ENCODE measurements around the gene TANGO6. TPM values are rescaled to one million over a fixed set of nuclear protein-coding genes. Genes with fewer than 3 reads are reported as not detected.

Gene TANGO6
- total RNA-seq, 1 donor = 38.0 TPM

GRCh38 chr16:68859828-68860227 lies 16.5 kb downstream of the TANGO6 start:
- no peak for TF ChIP-seq CTCF (IDR thresholded peaks at IDR 0.05; ENCODE audit: extremely low read depth, low read depth, low read length)
- Histone ChIP-seq H3K36me3 (ENCODE audit: insufficient read depth, low read length) (peaks cover 23% of the 10 kb centered on the region), H3K27ac (ENCODE audit: low read depth, low read length) (no peak overlapping the region), H2AFZ (ENCODE audit: low read length) (no peak overlapping the region), H3K4me1 (ENCODE audit: insufficient read depth, low read length) (no peaks in the 10 kb centered on the region), H3K79me2 (ENCODE audit: insufficient read depth, low read length) (peaks cover 37% of the 10 kb centered on the region), H4K20me1 (ENCODE audit: insufficient read depth, low read length) (no peaks in the 10 kb centered on the region), H3K4me2 (ENCODE audit: insufficient read depth, low read length) (no peak overlapping the region), H3K4me3 (ENCODE audit: insufficient read depth, low read length) (no peak overlapping the region), H3K27me3 (ENCODE audit: insufficient read depth, low read length) (no peaks in the 10 kb centered on the region), H3K9me3 (ENCODE audit: low read depth, low read length) (no peaks in the 10 kb centered on the region)
- no peak for DNase-seq (ENCODE audit: insufficient read length, low spot score, missing footprints)

GRCh38 chr16:68860978-68861892 lies 17.9 kb downstream of the TANGO6 start:
- Histone ChIP-seq H2AFZ (ENCODE audit: low read length) (no peak overlapping the region), H3K79me2 (ENCODE audit: insufficient read depth, low read length) (peaks cover 32% of the 10 kb centered on the region), H3K4me2 (ENCODE audit: insufficient read depth, low read length) (no peak overlapping the region), H3K4me3 (ENCODE audit: insufficient read depth, low read length) (no peak overlapping the region), H4K20me1 (ENCODE audit: insufficient read depth, low read length) (no peaks in the 10 kb centered on the region), H3K4me1 (ENCODE audit: insufficient read depth, low read length) (no peaks in the 10 kb centered on the region), H3K27me3 (ENCODE audit: insufficient read depth, low read length) (no peaks in the 10 kb centered on the region), H3K36me3 (ENCODE audit: insufficient read depth, low read length) (peaks cover 23% of the 10 kb centered on the region), H3K9me3 (ENCODE audit: low read depth, low read length) (no peaks in the 10 kb centered on the region), H3K27ac (ENCODE audit: low read depth, low read length) (no peak overlapping the region)
- TF ChIP-seq CTCF (IDR thresholded peaks at IDR 0.05; ENCODE audit: extremely low read depth, low read depth, low read length) = no peak
- DNase-seq (ENCODE audit: insufficient read length, low spot score, missing footprints) = no peak

- H3K4me1 ChIP-seq (ENCODE audit: insufficient read depth, low read length) = no peaks in the 10 kb centered on the region
- no peak overlapping the region for H3K4me2 ChIP-seq (ENCODE audit: insufficient read depth, low read length)
- H3K79me2 ChIP-seq (ENCODE audit: insufficient read depth, low read length) = no peaks in the 10 kb centered on the region
- no peak overlapping the region for H2AFZ ChIP-seq (ENCODE audit: low read length)
- no peak overlapping the region for H3K4me3 ChIP-seq (ENCODE audit: insufficient read depth, low read length)
- no peaks in the 10 kb centered on the region for H3K9me3 ChIP-seq (ENCODE audit: low read depth, low read length)
- DNase-seq (ENCODE audit: insufficient read length, low spot score, missing footprints) = no peak
- no peak for TF ChIP-seq CTCF (IDR thresholded peaks at IDR 0.05; ENCODE audit: extremely low read depth, low read depth, low read length)
- no peaks in the 10 kb centered on the region for H3K27me3 ChIP-seq (ENCODE audit: insufficient read depth, low read length)
- peaks cover 18% of the 10 kb centered on the region for H3K36me3 ChIP-seq (ENCODE audit: insufficient read depth, low read length)
- H3K27ac ChIP-seq (ENCODE audit: low read depth, low read length) = no peak overlapping the region
- H4K20me1 ChIP-seq (ENCODE audit: insufficient read depth, low read length) = no peaks in the 10 kb centered on the region
These were observed 23.6 kb downstream of the TANGO6 start for GRCh38 chr16:68866933-68867332.

GRCh38 chr16:68869492-68870088 lies 26.3 kb downstream of the TANGO6 start:
- no peak for DNase-seq (ENCODE audit: insufficient read length, low spot score, missing footprints)
- Histone ChIP-seq H3K27me3 (ENCODE audit: insufficient read depth, low read length) (no peaks in the 10 kb centered on the region), H3K4me3 (ENCODE audit: insufficient read depth, low read length) (no peak overlapping the region), H3K79me2 (ENCODE audit: insufficient read depth, low read length) (no peaks in the 10 kb centered on the region), H3K4me2 (ENCODE audit: insufficient read depth, low read length) (no peak overlapping the region), H3K4me1 (ENCODE audit: insufficient read depth, low read length) (no peaks in the 10 kb centered on the region), H3K9me3 (ENCODE audit: low read depth, low read length) (no peaks in the 10 kb centered on the region), H2AFZ (ENCODE audit: low read length) (no peak overlapping the region), H3K36me3 (ENCODE audit: insufficient read depth, low read length) (peaks cover 15% of the 10 kb centered on the region), H4K20me1 (ENCODE audit: insufficient read depth, low read length) (no peaks in the 10 kb centered on the region), H3K27ac (ENCODE audit: low read depth, low read length) (no peak overlapping the region)
- TF ChIP-seq CTCF (IDR thresholded peaks at IDR 0.05; ENCODE audit: extremely low read depth, low read depth, low read length) = no peak

Data from osteoblast (primary cell).